Measurements from ENCODE around the gene ADSS1.

ADSS1 gene

GRCh38 chr14:104751539-104752422 is 27.8 kb downstream of the ADSS1 start:
- no peak for DNase-seq (ENCODE audit: low spot score)

DNA sequence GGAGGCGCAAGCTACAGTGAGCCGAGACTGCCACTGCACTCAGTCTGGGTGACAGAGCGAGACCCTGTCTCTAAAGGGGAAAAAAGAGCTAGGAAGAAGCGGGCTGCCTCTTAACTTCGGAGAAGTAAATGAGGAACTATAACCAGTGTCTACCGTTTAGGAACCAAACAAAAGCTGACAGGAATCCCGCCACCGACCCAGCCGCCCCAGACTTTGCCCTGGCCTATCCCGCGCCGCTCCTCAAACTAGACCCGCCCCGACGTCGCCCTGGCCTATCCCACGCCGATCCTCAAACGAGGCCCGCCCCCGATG is 28.4 kb downstream of the ADSS1 start:
- DNase-seq (ENCODE audit: low spot score): no peak

- DNase-seq (ENCODE audit: low spot score): peak; percentile 100
Observed at GRCh38 chr14:104752735-104753527, 28.9 kb downstream of the ADSS1 start, which contains the start of gene SIVA1. Gene SIVA1 (plus strand): TSS chr14:104753147. CDS start chr14:104753202, 55 bp downstream.

- DNase-seq (ENCODE audit: low spot score): no peak
Observed at GRCh38 chr14:104753528-104754212, 29.6 kb downstream of the ADSS1 start.

- DNase-seq (ENCODE audit: low spot score): no peak
Observed at GRCh38 chr14:104754213-104754851, 30.3 kb downstream of the ADSS1 start.

GRCh38 chr14:104755621-104756020 is 31.6 kb downstream of the ADSS1 start:
- no peak for DNase-seq (ENCODE audit: low spot score)

DNA sequence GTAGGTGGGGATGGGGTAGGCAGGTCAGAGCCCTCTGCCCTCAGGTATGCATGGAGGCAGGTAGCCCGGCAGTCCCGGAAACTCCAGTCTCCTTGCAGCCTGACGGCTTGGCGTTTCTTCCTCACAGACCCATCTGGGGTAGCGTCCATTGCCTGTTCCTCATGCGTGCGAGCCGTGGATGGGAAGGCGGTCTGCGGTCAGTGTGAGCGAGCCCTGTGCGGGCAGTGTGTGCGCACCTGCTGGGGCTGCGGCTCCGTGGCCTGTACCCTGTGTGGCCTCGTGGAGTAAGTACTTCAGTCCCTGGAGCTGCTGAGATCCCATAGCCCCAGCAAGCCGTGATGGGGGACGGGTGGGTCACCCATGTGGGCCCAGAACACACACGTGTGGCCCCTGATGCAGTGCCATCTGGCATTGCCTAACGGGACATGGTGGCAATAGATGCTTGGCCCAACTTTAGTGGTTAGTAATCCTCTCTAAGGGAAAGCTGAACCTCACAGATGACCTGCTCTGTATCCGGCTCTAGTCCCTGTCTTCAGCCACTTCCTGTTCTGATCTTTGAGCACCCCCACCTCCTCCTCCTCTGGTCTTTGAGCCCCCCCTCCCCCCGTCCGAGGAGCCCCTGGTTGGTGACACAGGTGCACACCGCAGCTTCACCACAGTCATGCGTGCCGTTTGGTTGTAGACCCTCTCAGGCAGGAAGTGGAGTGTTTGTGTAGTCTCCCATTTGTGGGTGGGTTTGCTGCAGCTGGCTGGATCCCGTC is 32.6 kb downstream of the ADSS1 start:
- no peak for DNase-seq (ENCODE audit: low spot score)

- no peak for DNase-seq (ENCODE audit: low spot score)
Observed at GRCh38 chr14:104757238-104757585, 33.2 kb downstream of the ADSS1 start.

DNA sequence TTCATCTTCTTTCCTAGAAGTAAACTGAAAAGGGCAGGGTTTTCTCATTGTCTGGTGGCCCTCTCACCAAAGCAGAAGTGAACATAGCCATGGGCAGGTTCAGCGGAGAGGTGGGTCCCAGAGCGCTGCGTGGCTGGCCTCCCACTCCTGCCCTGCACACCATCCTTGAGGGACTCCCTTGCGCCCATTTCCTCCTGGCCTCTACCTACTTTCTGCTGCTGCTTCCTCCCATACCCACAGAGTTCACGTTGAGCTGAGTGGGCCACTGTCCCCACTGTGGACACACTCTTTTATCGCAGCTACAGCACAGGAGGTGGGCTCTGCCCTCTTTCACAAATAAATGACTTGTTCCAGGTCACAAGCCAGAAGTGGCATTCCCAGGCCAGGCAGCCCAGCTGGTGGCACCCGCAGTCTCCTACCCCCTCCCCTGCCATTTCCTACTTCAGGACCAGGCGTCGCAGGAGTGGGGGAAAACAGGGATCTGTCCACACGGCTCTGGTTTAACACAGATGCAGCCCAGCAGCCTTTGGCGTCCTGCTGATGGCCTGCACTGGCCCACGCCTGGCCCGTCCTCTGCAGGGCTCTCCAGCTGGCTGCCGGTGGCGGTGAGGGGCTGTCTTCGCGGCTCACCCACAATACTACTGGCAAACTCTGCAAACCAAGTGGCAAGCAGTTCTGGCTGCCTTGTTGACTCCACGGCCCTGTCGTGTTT is 33.8 kb downstream of the ADSS1 start:
- no peak for DNase-seq (ENCODE audit: low spot score)

GRCh38 chr14:104758981-104759969 is 35.2 kb downstream of the ADSS1 start:
- no peak for DNase-seq (ENCODE audit: low spot score)

- no peak for DNase-seq (ENCODE audit: low spot score)
Observed at GRCh38 chr14:104765517-104765916, 41.5 kb downstream of the ADSS1 start.

DNA sequence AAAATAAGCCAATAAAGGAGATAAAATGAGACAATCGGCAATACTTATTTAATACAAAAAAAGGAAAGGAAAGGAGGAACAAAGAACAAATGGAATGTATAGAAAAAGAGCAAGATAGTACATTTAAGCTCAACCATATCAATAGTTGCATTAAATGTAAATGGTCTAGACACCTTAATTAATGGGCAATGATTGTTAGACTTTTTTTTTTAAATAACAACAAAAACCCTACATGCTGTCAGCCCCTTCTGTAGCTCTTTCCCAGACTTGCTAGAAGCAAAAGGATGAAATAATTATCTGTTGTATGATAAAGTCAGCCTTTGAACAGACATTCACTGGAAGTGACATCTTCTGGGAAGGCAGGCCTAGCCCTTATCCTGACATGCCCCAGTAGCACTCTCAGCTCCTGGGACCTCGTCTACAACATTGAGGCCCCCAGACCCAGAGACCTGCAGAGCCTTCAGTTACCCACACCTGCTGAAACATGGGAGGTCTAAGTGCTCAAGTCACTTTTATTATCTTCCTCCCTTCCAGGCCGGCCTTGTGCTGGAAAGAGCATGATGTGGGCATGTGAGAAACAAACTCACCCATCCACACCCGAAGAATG is 42.3 kb downstream of the ADSS1 start:
- no peak for DNase-seq (ENCODE audit: low spot score)

- DNase-seq (ENCODE audit: low spot score): no peak
Observed at GRCh38 chr14:104766863-104767633, 43.0 kb downstream of the ADSS1 start.

GRCh38 chr14:104767634-104767918 is 43.5 kb downstream of the ADSS1 start:
- no peak for DNase-seq (ENCODE audit: low spot score)

DNA sequence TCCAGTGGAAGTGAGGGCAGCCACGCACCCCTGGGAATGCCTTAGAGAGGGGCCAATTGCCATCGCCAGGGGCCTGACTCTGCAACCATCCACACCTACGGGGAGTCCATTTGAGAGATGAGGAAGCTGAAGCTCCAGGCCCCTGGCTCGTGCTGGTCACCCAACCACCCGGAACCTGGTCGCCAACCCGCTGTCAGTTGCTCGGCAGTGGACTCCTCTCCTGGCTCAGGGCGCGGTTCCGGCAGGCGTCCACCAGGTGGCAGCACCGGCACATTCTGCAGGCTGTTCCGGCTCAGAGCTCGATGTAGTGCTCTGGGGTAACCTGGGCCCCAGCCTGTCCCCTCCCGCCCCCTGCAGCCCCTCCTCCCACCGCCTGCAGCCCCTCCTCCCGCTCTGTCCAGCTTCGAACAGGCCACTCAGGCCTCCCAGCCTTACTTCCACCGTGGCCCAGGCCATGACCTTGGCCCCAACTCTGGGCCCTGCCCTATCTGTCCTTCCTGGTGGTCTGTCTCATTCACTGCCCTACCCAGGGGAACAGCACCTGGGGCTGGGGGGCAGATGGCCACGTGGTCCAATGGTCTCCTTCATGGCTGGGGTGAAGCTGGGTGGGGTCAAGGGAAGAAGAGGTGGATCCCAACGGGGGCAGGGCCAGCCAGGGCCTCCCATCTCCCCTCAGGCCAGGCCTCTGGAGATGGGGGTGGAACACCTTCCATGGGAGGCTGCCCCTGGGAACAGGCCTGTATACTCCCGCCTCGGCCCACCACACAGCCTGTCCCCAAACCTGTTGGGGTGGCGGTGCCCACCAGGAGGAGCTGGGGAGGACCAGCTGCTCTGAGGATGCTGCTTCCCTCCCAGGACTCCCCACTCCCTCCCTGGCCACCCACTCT is 44.7 kb downstream of the ADSS1 start:
- peak; percentile 92 for DNase-seq (ENCODE audit: low spot score)

- no peak for DNase-seq (ENCODE audit: low spot score)
Observed at GRCh38 chr14:104769324-104770071, 45.5 kb downstream of the ADSS1 start.

DNA sequence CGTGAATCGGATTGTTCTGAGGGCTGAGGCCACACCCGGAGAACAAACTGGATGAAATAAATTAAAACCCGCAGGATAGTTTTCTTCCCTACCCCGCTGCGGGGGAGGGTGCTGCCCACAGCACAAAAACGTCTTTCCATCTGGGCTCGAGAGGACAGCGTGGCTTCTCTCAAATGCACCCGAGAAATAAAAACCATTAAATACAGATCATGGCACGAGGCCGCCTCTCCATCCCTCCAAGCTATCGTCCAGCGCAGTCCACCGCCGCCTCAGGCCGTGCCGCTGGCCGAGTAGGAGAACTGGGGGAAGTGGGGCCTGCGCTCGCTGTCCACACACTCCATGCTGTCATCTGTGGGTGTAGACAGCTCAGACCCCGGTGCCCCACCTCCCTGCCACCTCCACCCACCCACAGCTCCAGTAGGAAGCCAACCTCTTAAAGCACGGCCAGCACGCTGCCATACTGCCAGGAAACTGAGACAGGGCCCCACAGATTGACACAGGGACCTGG is 46.1 kb downstream of the ADSS1 start:
- DNase-seq (ENCODE audit: low spot score): no peak
